Measurements from ENCODE around the gene SHISAL1.
A peak's percentile ranks its signal among the peaks of the same experiment; 100 is the strongest.

SHISAL1 gene

DNA sequence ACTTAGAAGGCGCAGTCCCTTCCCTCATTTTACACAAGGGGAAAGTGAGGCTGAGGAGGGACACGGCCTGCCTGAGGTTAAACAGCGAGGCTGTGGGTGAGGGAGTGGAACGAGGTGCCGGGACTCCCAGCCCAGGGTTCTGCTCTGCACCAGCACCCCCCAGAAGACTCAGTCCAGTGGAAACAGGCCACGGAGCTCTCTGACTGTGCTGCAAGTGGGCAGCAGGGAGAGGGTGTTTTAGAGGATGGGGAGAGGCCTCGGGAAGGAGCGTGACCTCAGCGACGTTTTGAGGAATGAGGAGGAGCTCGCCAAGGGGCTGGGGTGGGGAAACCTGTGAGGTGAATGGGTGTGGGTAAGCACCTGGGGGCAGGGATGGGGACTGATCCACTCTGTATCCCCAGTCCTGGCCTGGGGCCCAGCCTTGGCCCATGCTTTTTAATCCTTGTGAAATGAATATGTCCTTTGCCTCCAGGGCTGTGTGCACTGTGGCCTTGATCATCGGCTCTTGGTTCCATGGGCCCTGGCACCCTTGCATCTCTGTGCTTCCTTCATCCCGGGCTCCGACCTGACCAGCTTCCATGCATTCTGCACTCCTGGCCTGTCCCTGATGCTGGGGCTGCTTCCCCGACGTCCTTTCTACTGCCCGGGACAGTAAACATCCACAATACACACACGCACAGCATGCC, 44.2 kb downstream of the SHISAL1 start:
- ChIA-PET POLR2A (ENCODE audit: low non-redundant PET) (no interaction called here), CTCF (no interaction called here)
- no peak for DNase-seq (ENCODE audit: low spot score)
- TF ChIP-seq, protein P1, sequence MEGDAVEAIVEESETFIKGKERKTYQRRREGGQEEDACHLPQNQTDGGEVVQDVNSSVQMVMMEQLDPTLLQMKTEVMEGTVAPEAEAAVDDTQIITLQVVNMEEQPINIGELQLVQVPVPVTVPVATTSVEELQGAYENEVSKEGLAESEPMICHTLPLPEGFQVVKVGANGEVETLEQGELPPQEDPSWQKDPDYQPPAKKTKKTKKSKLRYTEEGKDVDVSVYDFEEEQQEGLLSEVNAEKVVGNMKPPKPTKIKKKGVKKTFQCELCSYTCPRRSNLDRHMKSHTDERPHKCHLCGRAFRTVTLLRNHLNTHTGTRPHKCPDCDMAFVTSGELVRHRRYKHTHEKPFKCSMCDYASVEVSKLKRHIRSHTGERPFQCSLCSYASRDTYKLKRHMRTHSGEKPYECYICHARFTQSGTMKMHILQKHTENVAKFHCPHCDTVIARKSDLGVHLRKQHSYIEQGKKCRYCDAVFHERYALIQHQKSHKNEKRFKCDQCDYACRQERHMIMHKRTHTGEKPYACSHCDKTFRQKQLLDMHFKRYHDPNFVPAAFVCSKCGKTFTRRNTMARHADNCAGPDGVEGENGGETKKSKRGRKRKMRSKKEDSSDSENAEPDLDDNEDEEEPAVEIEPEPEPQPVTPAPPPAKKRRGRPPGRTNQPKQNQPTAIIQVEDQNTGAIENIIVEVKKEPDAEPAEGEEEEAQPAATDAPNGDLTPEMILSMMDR (conservative IDR thresholded peaks at IDR 0.05; ENCODE audit: low read depth), result no peak
- H3K27ac ChIP-seq, result no peak overlapping the region

DNA sequence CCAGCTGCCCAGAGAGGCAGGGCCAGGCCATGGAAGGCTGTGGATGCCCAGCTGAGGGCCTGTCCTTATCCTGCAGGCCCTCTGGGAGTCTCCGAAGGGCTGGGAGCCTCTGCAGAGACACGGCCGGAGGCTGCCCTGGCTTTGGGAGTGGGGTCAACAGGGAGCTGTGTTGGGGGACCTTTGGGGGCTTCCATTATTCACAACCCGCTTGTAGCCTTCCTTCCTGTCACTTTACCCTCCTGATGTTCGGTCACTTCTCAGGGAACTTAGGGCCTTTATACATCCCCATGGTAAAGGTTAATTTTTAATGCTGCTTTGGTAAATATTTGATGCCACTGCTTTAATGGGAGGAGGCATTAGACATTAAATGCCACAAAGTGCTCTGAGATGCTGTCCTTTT, 44.9 kb downstream of the SHISAL1 start:
- 0 out of 2 replicates have a peak overlapping the region, but pooled peaks have one; percentile 57 for H3K27ac ChIP-seq
- ChIA-PET POLR2A (ENCODE audit: low non-redundant PET) (no interaction called here), CTCF (no interaction called here)
- DNase-seq (ENCODE audit: low spot score), result no peak
- TF ChIP-seq, protein P1 (conservative IDR thresholded peaks at IDR 0.05; ENCODE audit: low read depth), result no peak

DNA sequence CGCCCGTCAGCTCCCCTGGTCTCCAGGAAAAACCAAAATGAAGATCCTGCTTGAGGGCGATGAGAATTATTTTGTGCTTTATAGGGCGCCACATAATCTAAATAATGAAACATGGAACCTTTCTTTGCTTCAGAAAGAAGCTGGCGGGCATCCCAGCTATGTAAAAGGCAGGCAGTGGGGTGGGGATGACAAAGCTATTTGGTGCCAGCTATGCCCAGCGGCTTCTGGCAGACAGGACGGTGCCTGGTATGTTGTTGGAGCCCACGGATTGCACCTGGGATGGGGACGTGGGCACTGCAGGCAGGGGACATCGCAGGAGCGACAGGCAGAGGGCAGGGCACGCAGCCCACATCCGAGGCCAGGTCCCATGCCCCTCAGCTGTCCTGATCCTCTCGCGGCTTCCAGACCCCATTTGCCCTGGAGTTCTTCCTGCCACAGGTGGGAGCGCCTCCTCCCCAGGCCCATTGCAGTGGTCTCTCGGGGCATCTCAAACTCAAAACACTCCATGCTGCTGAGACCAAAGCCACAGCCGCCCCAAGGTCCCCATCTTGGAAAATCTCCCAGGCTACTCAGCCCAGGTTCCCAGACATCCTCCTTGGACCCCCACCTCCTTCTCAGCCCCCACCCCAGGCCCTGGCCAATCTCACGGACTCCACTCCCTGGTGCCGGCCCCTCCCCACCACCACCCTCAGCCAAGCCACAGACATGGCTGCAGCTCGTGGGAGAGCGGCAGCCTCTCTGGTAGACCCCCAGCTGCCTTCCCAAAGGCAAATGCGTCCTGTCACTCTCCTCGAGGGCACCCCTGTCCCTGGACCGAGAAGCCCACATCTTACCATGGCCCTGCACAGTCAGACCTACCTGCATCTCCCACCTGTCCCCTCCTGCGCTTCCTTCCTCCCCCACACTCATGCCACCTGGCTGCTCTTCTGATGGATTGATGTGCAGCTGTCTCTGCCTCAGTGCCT, 45.7 kb downstream of the SHISAL1 start:
- no peak for DNase-seq (ENCODE audit: low spot score)
- TF ChIP-seq, protein P1 (conservative IDR thresholded peaks at IDR 0.05; ENCODE audit: low read depth), result no peak
- ChIA-PET POLR2A (ENCODE audit: low non-redundant PET) (no interaction called here), CTCF (no interaction called here)
- H3K27ac ChIP-seq, result peak overlapping the region; percentile 57

DNA sequence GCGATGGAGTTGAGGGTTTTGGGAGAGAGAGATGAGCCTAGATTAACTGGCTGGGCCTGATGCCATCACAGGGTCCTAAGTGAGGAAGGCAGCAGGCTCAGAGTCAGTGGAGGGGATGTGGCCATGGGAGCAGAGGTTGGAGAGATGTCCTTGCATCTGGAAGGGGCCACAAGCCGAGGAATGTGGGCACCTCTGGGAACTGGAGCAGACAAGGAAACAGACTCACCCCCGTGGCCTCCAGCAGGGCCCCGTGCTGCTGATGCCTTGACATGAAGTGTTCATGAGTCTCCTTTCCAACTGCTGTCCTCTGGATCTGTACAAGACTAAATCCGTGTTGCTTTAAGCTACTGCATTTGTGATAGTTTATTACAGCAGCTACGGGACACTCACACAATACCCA, 49.2 kb downstream of the SHISAL1 start:
- H3K27ac ChIP-seq, result no peak overlapping the region
- POLR2A ChIA-PET (ENCODE audit: low non-redundant PET), result no interaction called here
- no peak for DNase-seq (ENCODE audit: low spot score)
- TF ChIP-seq, protein P1 (conservative IDR thresholded peaks at IDR 0.05; ENCODE audit: low read depth), result no peak
- CTCF ChIA-PET, result no interaction called here

DNA sequence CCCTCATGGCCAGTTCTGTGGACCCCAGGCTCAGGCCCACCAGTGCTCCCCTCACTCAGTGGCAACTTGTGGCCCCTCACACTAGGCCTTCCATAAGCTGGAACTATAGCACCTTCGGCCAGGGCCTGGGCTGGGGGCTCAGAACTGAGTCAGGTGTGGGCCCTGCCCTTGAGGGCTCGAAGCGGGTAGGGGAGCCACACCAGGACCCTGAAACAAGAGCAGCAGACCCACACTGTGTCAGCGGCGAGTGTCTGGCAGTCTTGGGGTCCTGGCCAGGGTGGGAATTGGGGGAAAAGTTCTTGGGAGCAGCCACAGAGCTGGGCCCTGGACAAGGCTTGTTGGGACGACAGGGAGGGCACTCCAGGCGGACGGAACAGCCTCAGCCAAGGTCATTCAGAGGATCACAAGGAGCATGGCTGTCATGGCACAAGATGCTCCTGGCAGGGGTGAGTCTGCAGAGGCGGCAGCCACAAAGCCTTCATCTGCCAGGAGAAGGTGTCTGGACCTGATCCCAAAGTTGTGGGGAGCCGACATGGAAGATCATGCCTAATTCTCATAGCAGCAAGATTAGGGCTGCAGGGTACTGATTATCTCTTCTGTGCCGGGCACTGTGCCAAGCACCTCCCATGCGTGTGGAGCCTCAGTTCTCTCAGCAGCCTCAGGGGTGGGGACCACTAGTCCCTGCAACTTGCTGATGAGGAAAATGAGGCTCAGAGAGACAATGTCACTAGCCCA, 50.7 kb downstream of the SHISAL1 start:
- POLR2A ChIA-PET (ENCODE audit: low non-redundant PET), result no interaction called here
- TF ChIP-seq, protein P1 (conservative IDR thresholded peaks at IDR 0.05; ENCODE audit: low read depth), result no peak
- CTCF ChIA-PET, result no interaction called here
- H3K27ac ChIP-seq, result peak overlapping the region; percentile 28; the same call in 1 of the 2 replicates
- DNase-seq (ENCODE audit: low spot score), result no peak

DNA sequence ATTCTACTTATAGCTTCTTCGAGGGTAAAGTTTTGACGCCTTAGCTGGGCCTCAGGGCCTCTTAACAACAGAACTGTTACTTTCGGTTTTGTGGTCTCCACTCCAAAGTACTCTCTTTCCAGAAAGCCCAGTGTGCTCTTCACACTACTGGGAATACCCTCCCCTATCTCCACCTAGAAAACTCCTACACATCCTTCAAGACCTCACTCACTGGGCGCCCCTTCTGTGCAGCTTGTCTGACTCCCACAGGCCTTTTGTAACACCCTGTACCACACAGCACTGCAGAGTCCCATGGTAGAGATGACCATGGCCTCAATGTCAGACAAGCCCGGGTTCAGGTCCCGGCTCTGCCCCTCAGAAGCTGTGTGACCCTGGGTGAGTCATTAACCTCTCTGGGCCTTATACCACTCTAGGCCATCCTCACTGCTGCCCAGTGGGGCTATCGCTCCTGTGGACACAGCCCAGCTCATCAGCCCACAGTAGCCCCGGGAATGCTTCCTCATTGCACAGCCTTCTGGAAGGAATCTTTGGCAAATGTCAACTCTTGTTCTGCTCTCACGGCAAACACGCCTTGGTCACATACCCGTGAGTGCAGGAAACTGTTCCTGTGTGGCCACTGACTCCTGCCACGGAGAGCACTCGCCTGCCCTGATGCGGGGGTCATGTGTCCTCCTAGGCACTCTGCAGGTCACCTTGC, 51.4 kb downstream of the SHISAL1 start:
- H3K27ac ChIP-seq, result no peak overlapping the region
- TF ChIP-seq, protein P1 (conservative IDR thresholded peaks at IDR 0.05; ENCODE audit: low read depth), result no peak
- CTCF ChIA-PET, result no interaction called here
- POLR2A ChIA-PET (ENCODE audit: low non-redundant PET), result no interaction called here
- DNase-seq (ENCODE audit: low spot score), result no peak

Data from RWPE1 (cell line).